ENCODE results near the gene SNAPIN.

GRCh38 chr1:153682730-153683129, 24.2 kb downstream of the SNAPIN start:
- no peak for TF ChIP-seq POLR2A (IDR thresholded peaks at IDR 0.05; ENCODE audit: low read length)
- no peak for TF ChIP-seq GATA1 (IDR thresholded peaks at IDR 0.05; ENCODE audit: low read depth, low read length)

Measured in erythroblast (primary cell).